Neural progenitor cell (in vitro differentiated cells): ENCODE measurements around the gene PHLDB2.

ENCODE experiments used
- CTCF ChIP-seq: fragments of 200-600 bp; sonication (generic); IDR thresholded peaks from 2 replicates; pipeline ENCODE4 v1.5.1; 2017; ENCODE audit warnings: antibody characterized with exemption, mild to moderate bottlenecking
- EZH2 ChIP-seq: fragments of 200-600 bp; sonication (generic); IDR thresholded peaks from 2 replicates; pipeline ENCODE4 v1.6.1; 2017; ENCODE audit warnings: antibody characterized with exemption, mild to moderate bottlenecking, moderate library complexity

DNA sequence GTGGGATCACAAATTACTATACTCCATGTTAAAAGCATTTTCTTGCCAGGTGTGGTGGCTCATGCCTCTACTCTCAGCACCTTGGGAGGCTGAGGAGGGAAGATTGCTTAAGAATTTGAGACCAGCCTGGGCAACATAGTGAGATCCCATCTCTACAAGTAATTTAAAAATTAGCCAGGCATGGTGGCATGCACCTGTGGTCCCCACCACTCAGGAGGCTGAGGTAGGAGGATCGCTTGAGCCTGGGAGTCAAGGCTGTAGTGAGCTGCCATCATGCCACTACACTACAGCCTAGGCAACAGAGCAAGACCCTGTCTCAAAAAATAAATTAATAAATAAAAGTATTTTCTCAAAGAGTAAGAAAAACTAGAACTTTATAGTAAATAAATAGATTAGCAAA, 96.8 kb downstream of the PHLDB2 start:
- TF ChIP-seq CTCF (no peak), EZH2 (no peak)
